H1 (cell line): ENCODE results near the gene TIMP4. TPM values are rescaled to one million over a fixed set of nuclear protein-coding genes. Genes with fewer than 3 reads are reported as not detected.

Experiments used
- CTCF ChIA-PET: fragments of 300-600 bp; sonication (Branson Sonifier 250); formaldehyde crosslinking; loops from one replicate; lab custom pipeline; 2021; ENCODE audit not compliant: partially characterized antibody; lab: Charles Lee
- POLR2A ChIA-PET: fragments of 300-600 bp; sonication (Branson Sonifier 250); formaldehyde crosslinking; loops from one replicate; lab custom pipeline; 2021; ENCODE audit warnings: inconsistent platforms; ENCODE audit not compliant: partially characterized antibody; lab: Charles Lee
- DNase-seq, 2 experiments: peaks; one replicate each; pipeline versions ENCODE4 v3.0.0 to v3.0.0-alpha.2; 2010 to 2022; ENCODE audit warnings: low spot score in 2 of 2, low read depth in 1 of 2, mixed read lengths in 1 of 2
- FAIRE-seq: peaks from 2 replicates; lab custom pipeline; 2011; peaks lifted over from hg19 to GRCh38; lab: Jason Lieb, UNC
- H2AFZ ChIP-seq: 2 replicates; pipeline ENCODE4 v1.8.1; 2012; ENCODE audit warnings: low read length, inconsistent platforms
- H2AK5ac ChIP-seq: 2 replicates; pipeline ENCODE4 v1.6.1; 2013; ENCODE audit warnings: low read depth, low read length
- H2BK120ac ChIP-seq: replicated peaks from 2 replicates; pipeline ENCODE3; 2013; ENCODE audit warnings: low read depth, low read length, inconsistent platforms
- H2BK12ac ChIP-seq: 2 replicates; pipeline ENCODE4 v1.6.1; 2013; ENCODE audit warnings: low read depth, low read length
- H2BK15ac ChIP-seq: 2 replicates; pipeline ENCODE4 v1.6.1; 2013; ENCODE audit warnings: low read length
- H2BK20ac ChIP-seq: 2 replicates; pipeline ENCODE4 v1.6.1; 2013; ENCODE audit warnings: low read length
- H2BK5ac ChIP-seq: 2 replicates; pipeline ENCODE4 v1.6.1; 2013; ENCODE audit warnings: low read depth, low read length
- H3K14ac ChIP-seq: 2 replicates; pipeline ENCODE4 v1.6.1; 2013; ENCODE audit warnings: inconsistent platforms; ENCODE audit not compliant: insufficient read length
- H3K18ac ChIP-seq: 2 replicates; pipeline ENCODE4 v1.6.1; 2013; ENCODE audit warnings: low read length; ENCODE audit errors: extremely low read depth
- H3K23ac ChIP-seq: 2 replicates; pipeline ENCODE4 v1.6.1; 2013; ENCODE audit warnings: inconsistent platforms; ENCODE audit not compliant: insufficient read length
- H3K23me2 ChIP-seq: 2 replicates; pipeline ENCODE4 v1.6.1; 2013; ENCODE audit warnings: low read depth, low read length
- H3K27ac ChIP-seq: 2 replicates; pipeline ENCODE4 v1.6.1; 2011; ENCODE audit warnings: low read depth, low read length, inconsistent platforms
- H3K27me3 ChIP-seq, 4 experiments: replicated peaks in 1 of 4; 1 replicate in 1 of 4; 2 replicates in 3 of 4; pipeline versions ENCODE4 v1.6.1 to v1.8.1; 2011 to 2013; ENCODE audit warnings: low read length in 3 of 4, mild to moderate bottlenecking in 3 of 4, inconsistent platforms in 2 of 4, mixed read lengths in 2 of 4, moderate library complexity in 1 of 4; ENCODE audit not compliant: control insufficient read depth in 3 of 4, insufficient read depth in 3 of 4; ENCODE audit errors: extremely low read depth in 1 of 4
- H3K36me3 ChIP-seq, 4 experiments: 2 replicates each; pipeline versions ENCODE4 v1.6.1 to v1.8.1; 2011 to 2013; ENCODE audit warnings: mild to moderate bottlenecking in 4 of 4, low read length in 3 of 4, moderate library complexity in 2 of 4, control low read depth in 1 of 4, inconsistent platforms in 1 of 4; ENCODE audit not compliant: insufficient read depth in 4 of 4, control insufficient read depth in 2 of 4
- H3K4ac ChIP-seq: replicated peaks from 2 replicates; pipeline ENCODE3; 2013; ENCODE audit warnings: low read length, low read depth, mixed read lengths, inconsistent platforms; ENCODE audit not compliant: insufficient read length
- H3K4me1 ChIP-seq, 4 experiments: replicated peaks in 1 of 4; 1 replicate in 1 of 4; 2 replicates in 3 of 4; pipeline versions ENCODE4 v1.6.1 to v1.8.1; 2011 to 2013; ENCODE audit warnings: low read length in 3 of 4, inconsistent platforms in 2 of 4, mixed read lengths in 1 of 4; ENCODE audit not compliant: insufficient read depth in 4 of 4, control insufficient read depth in 3 of 4
- H3K4me2 ChIP-seq, 2 experiments: 2 replicates each; pipeline versions ENCODE4 v1.6.1 to v1.8.1; 2011 to 2013; ENCODE audit warnings: low read depth in 2 of 2, low read length in 2 of 2, control low read depth in 1 of 2, inconsistent platforms in 1 of 2, mild to moderate bottlenecking in 1 of 2; ENCODE audit not compliant: insufficient read depth in 1 of 2
- H3K4me3 ChIP-seq, 4 experiments: fragments of 200-600, 300-600 bp in 1 of 4; sonication (generic), shearing (Covaris generic), sonication (Bioruptor Twin) in 1 of 4; 2 replicates each; pipeline versions ENCODE4 v1.5.1 to v1.8.1; 2011 to 2016; ENCODE audit warnings: low read length in 4 of 4, low read depth in 3 of 4, control low read depth in 2 of 4, inconsistent platforms in 2 of 4, mild to moderate bottlenecking in 2 of 4, mixed read lengths in 1 of 4, moderate library complexity in 1 of 4; ENCODE audit not compliant: insufficient read depth in 2 of 4; ENCODE audit errors: extremely low read depth in 1 of 4
- H3K56ac ChIP-seq: replicated peaks from 2 replicates; pipeline ENCODE3; 2013; ENCODE audit warnings: low read depth, mild to moderate bottlenecking, mixed read lengths, low read length, inconsistent platforms; ENCODE audit not compliant: insufficient read length
- H3K79me1 ChIP-seq: 2 replicates; pipeline ENCODE4 v1.6.1; 2013; ENCODE audit warnings: low read depth, low read length, control low read depth
- H3K79me2 ChIP-seq, 2 experiments: 2 replicates each; pipeline versions ENCODE4 v1.6.1 to v1.8.1; 2012 to 2013; ENCODE audit warnings: low read length in 2 of 2, mild to moderate bottlenecking in 2 of 2, inconsistent platforms in 1 of 2; ENCODE audit not compliant: insufficient read depth in 2 of 2, control insufficient read depth in 1 of 2
- H3K9ac ChIP-seq, 4 experiments: replicated peaks in 1 of 4; 1 replicate in 1 of 4; 2 replicates in 3 of 4; pipeline versions ENCODE4 v1.6.1 to v1.8.1; 2011 to 2013; ENCODE audit warnings: low read depth in 3 of 4, low read length in 3 of 4, control low read depth in 2 of 4, mild to moderate bottlenecking in 2 of 4, moderate library complexity in 2 of 4, inconsistent platforms in 1 of 4; ENCODE audit errors: extremely low read depth in 1 of 4
- H3K9me3 ChIP-seq, 2 experiments: 2 replicates each; pipeline versions ENCODE4 v1.6.1 to v1.8.1; 2012 to 2013; ENCODE audit warnings: mild to moderate bottlenecking in 2 of 2, moderate library complexity in 2 of 2, control low read depth in 1 of 2, inconsistent platforms in 1 of 2, low read depth in 1 of 2, low read length in 1 of 2, mixed read lengths in 1 of 2; ENCODE audit not compliant: insufficient read depth in 2 of 2
- H4K20me1 ChIP-seq, 2 experiments: replicated peaks in 1 of 2; 2 replicates each; pipeline versions ENCODE3 to v1.8.1; 2011 to 2013; ENCODE audit warnings: inconsistent platforms in 2 of 2, low read length in 2 of 2, mild to moderate bottlenecking in 1 of 2; ENCODE audit not compliant: insufficient read depth in 2 of 2, control insufficient read depth in 1 of 2
- H4K5ac ChIP-seq: 2 replicates; pipeline ENCODE4 v1.6.1; 2013; ENCODE audit warnings: low read length, low read depth, mixed read lengths, inconsistent platforms; ENCODE audit not compliant: insufficient read length
- H4K8ac ChIP-seq: 2 replicates; pipeline ENCODE4 v1.8.0; 2013; ENCODE audit warnings: mild to moderate bottlenecking, moderate library complexity, low read length, inconsistent platforms; ENCODE audit not compliant: insufficient read depth; ENCODE audit errors: extremely low read depth
- H4K91ac ChIP-seq: replicated peaks from 2 replicates; pipeline ENCODE3; 2013; ENCODE audit warnings: low read length, mixed read lengths, inconsistent platforms; ENCODE audit not compliant: insufficient read length
- ASH2L ChIP-seq: fragments of 200-600, 300-600 bp; sonication (generic); IDR thresholded peaks from one replicate; pipeline ENCODE4 v1.7.1; 2017; ENCODE audit warnings: low read length
- FOSL1 ChIP-seq: IDR thresholded peaks from 2 replicates; pipeline ENCODE4 v1.6.1; 2011; ENCODE audit warnings: mild to moderate bottlenecking, low read depth, low read length, moderate library complexity; ENCODE audit not compliant: insufficient read depth
- HDAC2 ChIP-seq, 2 experiments: fragments of 300-600 bp in 1 of 2; sonication (generic) in 1 of 2; IDR thresholded peaks; 2 replicates each; pipeline ENCODE4 v1.6.1; 2011 to 2012; ENCODE audit warnings: low read depth in 2 of 2, low read length in 2 of 2, mild to moderate bottlenecking in 2 of 2, moderate library complexity in 2 of 2, borderline replicate concordance in 1 of 2, inconsistent platforms in 1 of 2
- JUN ChIP-seq: IDR thresholded peaks from 2 replicates; pipeline ENCODE4 v1.6.1; 2011; ENCODE audit warnings: low read depth, mild to moderate bottlenecking, improper control_type of control experiment, low read length
- KDM5A ChIP-seq: fragments of 200-600 bp; IDR thresholded peaks from 2 replicates; pipeline ENCODE4 v1.7.1; 2012; ENCODE audit warnings: mild to moderate bottlenecking, low read length, inconsistent platforms, mixed read lengths
- RBBP5 ChIP-seq: IDR thresholded peaks from 2 replicates; pipeline ENCODE4 v1.7.1; 2012; ENCODE audit warnings: low read depth, mild to moderate bottlenecking, inconsistent platforms, low read length, moderate library complexity, borderline replicate concordance
- SP4 ChIP-seq: IDR thresholded peaks from 2 replicates; pipeline ENCODE4 v1.6.1; 2012; ENCODE audit warnings: low read length, inconsistent platforms
- SUZ12 ChIP-seq: fragments of 200-600 bp; sonication (generic); IDR thresholded peaks from 2 replicates; pipeline ENCODE4 v1.6.1; 2012; ENCODE audit warnings: mild to moderate bottlenecking, inconsistent platforms, low read length, moderate library complexity, mixed read lengths
- WGBS, 2 experiments: shearing (Covaris generic) in 1 of 2; methylation state at CpG; one replicate each; pipeline versions ENCODE4 v1.1.6 to v1.1.7; 2013 to 2015; ENCODE audit warnings: low lambda C conversion rate in 2 of 2, mixed read lengths in 2 of 2, inconsistent platforms in 1 of 2, low coverage in 1 of 2, missing lambda C conversion rate in 1 of 2; ENCODE audit not compliant: insufficient replicate concordance in 2 of 2, insufficient coverage in 1 of 2, insufficient read length in 1 of 2; ENCODE audit errors: extremely low coverage in 1 of 2, missing lambda C conversion rate in 1 of 2; 5-methylcytosine and 5-hydroxymethylcytosine counted together
- polyA plus RNA-seq, 7 experiments: library from polyadenylated mRNA; depleted of rRNA in 3 of 7; stranded (reverse) in 5 of 7; unstranded in 2 of 7; fragments of >200 nt in 5 of 7; fragments of 200-250 nt in 2 of 7; gene quantifications; 1 replicate in 5 of 7; 2 replicates in 1 of 7; 4 replicates in 1 of 7; pipeline versions ENCODE4 v1.2.1 to v1.2.3, GENCODE V29; 2011 to 2013; ENCODE audit warnings: missing spikeins in 2 of 7, mixed read lengths in 2 of 7
- total RNA-seq: library from RNA; stranded (reverse); fragmentation: NEBNext Ultra II Directional; extraction: Animal tissue kit (Norgen Biotek cat#: 25700); gene quantifications from 2 replicates; pipeline ENCODE4 v1.2.1, GENCODE V29; 2021
- TF ChIP-seq, protein P1 (sequence below): IDR thresholded peaks from 2 replicates; pipeline ENCODE4 v1.6.1; 2012; ENCODE audit warnings: low read length, inconsistent platforms

The TIMP4 gene
- total and polyA plus RNA-seq, 2 of the 8 experiments (the other 6 are each of a cell fraction or from before 2014, with no cell fraction given), result 5.1 to 8.7 TPM

DNA sequence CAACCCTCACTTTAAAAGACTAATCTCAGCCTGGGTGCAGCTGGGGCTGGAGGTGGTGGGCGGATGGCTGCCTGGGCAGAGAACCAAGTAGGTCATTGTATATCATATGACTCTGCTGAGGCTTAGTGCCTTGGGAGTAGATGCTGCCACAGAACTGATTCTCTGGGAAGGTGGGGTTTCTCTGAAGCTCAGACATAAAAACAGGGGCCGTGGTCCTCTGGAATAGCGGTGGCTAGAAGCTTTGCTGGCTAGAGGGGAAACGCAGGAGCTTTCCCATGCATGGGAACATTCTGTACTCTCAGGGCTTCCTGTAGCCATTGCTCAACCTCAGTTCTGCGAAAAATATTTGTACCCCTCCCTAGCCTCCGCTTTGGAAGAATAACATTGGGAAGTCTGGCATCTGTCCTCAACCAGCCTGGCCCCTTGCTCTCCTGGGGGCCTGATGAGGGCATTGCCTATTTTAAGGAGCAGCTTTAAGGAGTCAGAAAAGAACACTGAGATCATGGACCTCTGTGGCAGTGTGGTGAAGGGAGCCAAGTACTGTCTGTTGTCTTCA lies 14.7 kb downstream of the TIMP4 start:
- WGBS, 2 experiments, result 80% methylated on average over 6 of the region's 6 CpGs; no CpG with 5 or more reads in 1 of the 2 experiments
- Histone ChIP-seq H2BK5ac (no peak overlapping the region), H2BK120ac (no peak overlapping the region), H3K4me2 (no peak overlapping the region), H4K5ac (no peak overlapping the region), H3K18ac (no peak overlapping the region), H2BK12ac (no peak overlapping the region), H3K79me1 (no peaks in the 10 kb centered on the region), H3K27ac (no peak overlapping the region), H3K79me2 (no peaks in the 10 kb centered on the region), H4K8ac (no peak overlapping the region), H3K4ac (no peak overlapping the region), H4K20me1 (no peaks in the 10 kb centered on the region), H3K56ac (no peak overlapping the region), H3K27me3 (no peaks in the 10 kb centered on the region), H3K23me2 (no peaks in the 10 kb centered on the region), H3K9me3 (no peaks in the 10 kb centered on the region), H3K4me1 (no peaks in the 10 kb centered on the region), H3K14ac (no peak overlapping the region), H2BK15ac (no peak overlapping the region), H3K36me3 (no peaks in the 10 kb centered on the region), H3K4me3 (no peak overlapping the region), H2BK20ac (no peak overlapping the region), H2AK5ac (no peak overlapping the region), H3K23ac (no peak overlapping the region), H2AFZ (no peak overlapping the region), H3K9ac (no peak overlapping the region), H4K91ac (no peak overlapping the region)
- DNase-seq, result no peak
- CTCF ChIA-PET, result interaction anchor here (0.8 to 37.6 kb wide), 7 partner anchors 9 to 335 kb away, joined by 4 to 651 read pairs (median 5); no protein-coding TSS in a partner anchor
- TF ChIP-seq JUN (no peak), RBBP5 (no peak), ASH2L (no peak), KDM5A (no peak), SUZ12 (no peak), HDAC2 (IDR thresholded peaks at IDR 0.05; ENCODE audit: borderline replicate concordance in 1 of 2, low read depth in 2 of 2, low read length in 2 of 2) (no peak), FOSL1 (no peak), SP4 (no peak)
- TF ChIP-seq, protein P1, sequence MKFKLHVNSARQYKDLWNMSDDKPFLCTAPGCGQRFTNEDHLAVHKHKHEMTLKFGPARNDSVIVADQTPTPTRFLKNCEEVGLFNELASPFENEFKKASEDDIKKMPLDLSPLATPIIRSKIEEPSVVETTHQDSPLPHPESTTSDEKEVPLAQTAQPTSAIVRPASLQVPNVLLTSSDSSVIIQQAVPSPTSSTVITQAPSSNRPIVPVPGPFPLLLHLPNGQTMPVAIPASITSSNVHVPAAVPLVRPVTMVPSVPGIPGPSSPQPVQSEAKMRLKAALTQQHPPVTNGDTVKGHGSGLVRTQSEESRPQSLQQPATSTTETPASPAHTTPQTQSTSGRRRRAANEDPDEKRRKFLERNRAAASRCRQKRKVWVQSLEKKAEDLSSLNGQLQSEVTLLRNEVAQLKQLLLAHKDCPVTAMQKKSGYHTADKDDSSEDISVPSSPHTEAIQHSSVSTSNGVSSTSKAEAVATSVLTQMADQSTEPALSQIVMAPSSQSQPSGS, result no peak
- no peak for FAIRE-seq
- POLR2A ChIA-PET, result interaction anchor here (0.7 kb wide), 1 partner anchor 416 kb away, joined by 3 read pairs; no protein-coding TSS in a partner anchor
